Mammary epithelial cell (primary cell): ENCODE data around the gene COL2A1.

Source experiments
- EZH2 ChIP-seq: IDR thresholded peaks from 2 replicates; pipeline ENCODE4 v1.6.1; 2012; ENCODE audit warnings: low read length, inconsistent platforms, borderline replicate concordance
- TF ChIP-seq, protein P1 (sequence below), 2 donors: IDR thresholded peaks in 1 of 2; conservative IDR thresholded peaks in 1 of 2; 2 replicates each; pipeline ENCODE4 v1.5.1; 2011 to 2012; ENCODE audit warnings: inconsistent platforms in 2 of 2, low read length in 2 of 2, mild to moderate bottlenecking in 2 of 2, control low read depth in 1 of 2, low read depth in 1 of 2; ENCODE audit not compliant: insufficient read depth in 1 of 2; ENCODE audit errors: extremely low read depth in 1 of 2

DNA sequence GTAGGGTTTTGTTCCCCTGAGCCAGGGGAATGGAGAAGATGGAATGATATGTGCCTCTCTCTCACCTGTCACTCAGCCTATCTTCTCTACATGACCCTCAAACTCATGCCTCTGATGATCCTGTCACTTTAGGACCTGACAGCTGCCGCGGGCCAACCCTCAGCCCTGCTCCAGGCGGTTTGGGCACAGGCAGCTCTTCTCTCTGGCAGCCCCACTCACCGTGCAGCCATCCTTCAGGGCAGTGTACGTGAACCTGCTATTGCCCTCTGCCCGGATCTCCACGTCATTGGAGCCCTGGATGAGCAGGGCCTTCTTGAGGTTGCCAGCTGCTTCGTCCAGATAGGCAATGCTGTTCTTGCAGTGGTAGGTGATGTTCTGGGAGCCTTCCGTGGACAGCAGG is 30.4 kb downstream of the COL2A1 start:
- TF ChIP-seq EZH2: no peak
- TF ChIP-seq, protein P1, sequence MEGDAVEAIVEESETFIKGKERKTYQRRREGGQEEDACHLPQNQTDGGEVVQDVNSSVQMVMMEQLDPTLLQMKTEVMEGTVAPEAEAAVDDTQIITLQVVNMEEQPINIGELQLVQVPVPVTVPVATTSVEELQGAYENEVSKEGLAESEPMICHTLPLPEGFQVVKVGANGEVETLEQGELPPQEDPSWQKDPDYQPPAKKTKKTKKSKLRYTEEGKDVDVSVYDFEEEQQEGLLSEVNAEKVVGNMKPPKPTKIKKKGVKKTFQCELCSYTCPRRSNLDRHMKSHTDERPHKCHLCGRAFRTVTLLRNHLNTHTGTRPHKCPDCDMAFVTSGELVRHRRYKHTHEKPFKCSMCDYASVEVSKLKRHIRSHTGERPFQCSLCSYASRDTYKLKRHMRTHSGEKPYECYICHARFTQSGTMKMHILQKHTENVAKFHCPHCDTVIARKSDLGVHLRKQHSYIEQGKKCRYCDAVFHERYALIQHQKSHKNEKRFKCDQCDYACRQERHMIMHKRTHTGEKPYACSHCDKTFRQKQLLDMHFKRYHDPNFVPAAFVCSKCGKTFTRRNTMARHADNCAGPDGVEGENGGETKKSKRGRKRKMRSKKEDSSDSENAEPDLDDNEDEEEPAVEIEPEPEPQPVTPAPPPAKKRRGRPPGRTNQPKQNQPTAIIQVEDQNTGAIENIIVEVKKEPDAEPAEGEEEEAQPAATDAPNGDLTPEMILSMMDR (conservative IDR thresholded peaks at IDR 0.05 in 1 of 2, IDR thresholded peaks at IDR 0.05 in 1 of 2; ENCODE audit: extremely low read depth in 1 of 2, insufficient read depth in 1 of 2, low read depth in 1 of 2, low read length in 2 of 2): no peak
